Nephron progenitor cell (in vitro differentiated cells): Measurements from ENCODE around the gene LMF2.
A peak's percentile ranks its signal among the peaks of the same experiment; 100 is the strongest.

Source experiments
- DNase-seq: peaks from one replicate; pipeline ENCODE4 v3.0.0; 2021
- H3K27ac Mint-ChIP-seq: 2 replicates; pipeline ENCODE4 v1.8.0; 2021; ENCODE audit warnings: mild to moderate bottlenecking, moderate library complexity, mixed read lengths
- H3K27me3 Mint-ChIP-seq: 2 replicates; pipeline ENCODE4 v1.8.0; 2021; ENCODE audit warnings: mild to moderate bottlenecking, low read depth, mixed read lengths; ENCODE audit not compliant: poor library complexity
- H3K36me3 Mint-ChIP-seq: 2 replicates; pipeline ENCODE4 v1.8.0; 2021; ENCODE audit warnings: low read depth, mixed read lengths
- H3K4me1 Mint-ChIP-seq: 2 replicates; pipeline ENCODE4 v1.8.0; 2021; ENCODE audit warnings: mixed read lengths
- H3K4me3 Mint-ChIP-seq: 2 replicates; pipeline ENCODE4 v1.8.0; 2021; ENCODE audit warnings: mild to moderate bottlenecking, moderate library complexity, mixed read lengths
- H3K9me3 Mint-ChIP-seq: 2 replicates; pipeline ENCODE4 v1.8.0; 2021; ENCODE audit warnings: mild to moderate bottlenecking, moderate library complexity, mixed read lengths
- TF ChIP-seq, protein P1 (sequence below): fragments of 200-600 bp; sonication (generic); IDR thresholded peaks from 2 replicates; pipeline ENCODE4 v1.5.0; 2021; ENCODE audit warnings: antibody characterized with exemption

The LMF2 gene

DNA sequence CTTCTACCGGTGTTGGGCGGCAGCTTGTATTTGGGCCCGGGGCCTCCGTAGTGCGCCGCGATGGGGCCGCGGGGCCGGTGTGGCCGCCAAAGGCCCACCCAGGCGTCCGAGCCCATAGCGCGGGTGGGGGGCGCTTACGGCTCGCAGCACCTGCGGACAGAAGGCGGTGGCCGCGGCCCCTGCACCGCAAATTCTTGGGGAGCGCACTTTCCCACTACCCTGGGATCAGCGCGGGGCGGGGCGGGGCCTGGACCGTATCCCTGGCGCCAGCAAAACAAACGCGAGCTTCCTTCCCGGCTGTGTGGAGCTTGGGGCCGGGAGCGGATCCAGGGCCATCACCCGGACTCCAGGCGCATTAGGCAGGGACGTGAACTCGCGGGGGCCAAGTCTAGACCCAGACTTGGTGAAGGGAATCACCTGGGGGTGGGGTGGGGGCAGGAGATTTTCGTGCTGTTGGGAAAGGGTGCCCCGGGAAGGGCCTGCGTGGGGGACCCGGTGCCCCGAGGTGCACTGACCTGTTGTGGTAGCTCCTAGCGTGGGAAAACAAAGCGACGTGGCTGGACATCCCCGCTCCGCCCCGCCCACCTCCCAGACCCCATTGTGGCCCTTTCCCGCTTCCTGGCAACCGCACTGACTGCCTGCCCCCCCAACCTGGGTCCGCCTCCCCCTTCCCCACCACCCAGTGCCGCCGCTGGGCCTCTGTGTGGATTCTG lies 24.6 kb upstream of the LMF2 start:
- peak overlapping the region; percentile 65 for H3K4me3 Mint-ChIP-seq
- H3K27me3 Mint-ChIP-seq: peaks cover 55% of the 10 kb centered on the region
- H3K36me3 Mint-ChIP-seq: peaks cover 8% of the 10 kb centered on the region
- TF ChIP-seq, protein P1, sequence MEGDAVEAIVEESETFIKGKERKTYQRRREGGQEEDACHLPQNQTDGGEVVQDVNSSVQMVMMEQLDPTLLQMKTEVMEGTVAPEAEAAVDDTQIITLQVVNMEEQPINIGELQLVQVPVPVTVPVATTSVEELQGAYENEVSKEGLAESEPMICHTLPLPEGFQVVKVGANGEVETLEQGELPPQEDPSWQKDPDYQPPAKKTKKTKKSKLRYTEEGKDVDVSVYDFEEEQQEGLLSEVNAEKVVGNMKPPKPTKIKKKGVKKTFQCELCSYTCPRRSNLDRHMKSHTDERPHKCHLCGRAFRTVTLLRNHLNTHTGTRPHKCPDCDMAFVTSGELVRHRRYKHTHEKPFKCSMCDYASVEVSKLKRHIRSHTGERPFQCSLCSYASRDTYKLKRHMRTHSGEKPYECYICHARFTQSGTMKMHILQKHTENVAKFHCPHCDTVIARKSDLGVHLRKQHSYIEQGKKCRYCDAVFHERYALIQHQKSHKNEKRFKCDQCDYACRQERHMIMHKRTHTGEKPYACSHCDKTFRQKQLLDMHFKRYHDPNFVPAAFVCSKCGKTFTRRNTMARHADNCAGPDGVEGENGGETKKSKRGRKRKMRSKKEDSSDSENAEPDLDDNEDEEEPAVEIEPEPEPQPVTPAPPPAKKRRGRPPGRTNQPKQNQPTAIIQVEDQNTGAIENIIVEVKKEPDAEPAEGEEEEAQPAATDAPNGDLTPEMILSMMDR: no peak
- peaks cover 33% of the 10 kb centered on the region for H3K4me1 Mint-ChIP-seq
- H3K27ac Mint-ChIP-seq: no peak overlapping the region
- H3K9me3 Mint-ChIP-seq: no peaks in the 10 kb centered on the region
- DNase-seq: peak; percentile 74

DNA sequence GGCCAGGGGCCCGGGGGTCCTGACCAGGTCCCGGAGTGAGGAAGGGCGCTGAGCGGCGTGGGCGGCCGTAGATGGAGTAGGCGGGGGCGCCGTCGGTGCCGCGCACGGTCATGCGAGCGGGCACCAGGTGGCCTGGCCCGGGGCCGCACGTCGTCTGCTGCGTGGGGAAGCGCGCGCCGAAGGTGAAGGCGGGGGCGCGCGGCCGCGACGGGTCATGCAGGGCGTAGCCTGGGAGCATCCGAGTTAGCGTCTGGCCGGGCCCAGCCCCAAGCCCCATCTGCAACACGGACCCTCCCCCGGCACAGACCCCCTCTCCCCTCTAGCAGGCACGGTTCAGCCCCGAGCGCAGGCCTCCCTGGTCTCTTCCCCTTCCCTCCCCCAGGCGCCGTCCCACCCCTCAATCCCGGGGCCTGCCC lies 24.1 kb upstream of the LMF2 start:
- peaks cover 8% of the 10 kb centered on the region for H3K36me3 Mint-ChIP-seq
- peaks cover 52% of the 10 kb centered on the region for H3K27me3 Mint-ChIP-seq
- no peaks in the 10 kb centered on the region for H3K9me3 Mint-ChIP-seq
- peaks cover 39% of the 10 kb centered on the region for H3K4me1 Mint-ChIP-seq
- TF ChIP-seq, protein P1: no peak
- no peak overlapping the region for H3K27ac Mint-ChIP-seq
- peak; percentile 43 for DNase-seq
- peak overlapping the region; percentile 70 for H3K4me3 Mint-ChIP-seq

DNA sequence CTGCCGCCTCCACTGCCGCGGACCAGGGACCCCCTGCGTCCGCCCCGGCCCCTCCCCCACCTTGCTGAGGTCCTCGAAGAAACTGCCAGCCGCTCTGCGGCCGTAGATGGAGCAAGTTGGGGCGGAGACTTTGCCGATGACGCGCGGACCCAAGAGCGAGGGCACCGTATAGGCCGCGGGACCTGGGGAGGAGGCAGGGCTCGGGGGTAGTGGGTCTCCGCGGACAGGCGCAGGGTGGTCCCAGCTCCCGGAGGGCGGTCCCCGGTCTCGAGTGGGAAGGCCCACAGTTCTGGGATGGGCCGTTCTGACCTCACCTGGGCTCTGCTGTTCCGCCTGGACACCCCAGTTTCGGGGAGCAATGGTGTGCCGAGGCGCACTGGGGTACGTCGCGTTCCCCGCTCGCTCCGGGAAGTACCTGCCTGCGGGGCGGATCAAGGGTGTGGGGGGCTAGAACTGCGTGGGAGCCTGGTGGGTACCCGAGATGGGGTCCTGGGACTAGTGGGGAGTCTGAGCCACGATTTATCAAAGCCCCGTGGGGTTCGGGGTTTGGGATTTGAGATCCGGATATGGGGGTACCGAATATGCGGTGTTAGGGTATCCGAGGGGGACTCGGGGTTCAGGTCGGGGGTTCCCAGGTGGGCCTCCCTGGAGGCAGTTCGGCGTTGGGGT lies 23.5 kb upstream of the LMF2 start:
- Mint-ChIP-seq H3K27me3 (peaks cover 52% of the 10 kb centered on the region), H3K27ac (no peak overlapping the region), H3K9me3 (no peaks in the 10 kb centered on the region), H3K36me3 (peaks cover 8% of the 10 kb centered on the region), H3K4me1 (peaks cover 39% of the 10 kb centered on the region), H3K4me3 (peak overlapping the region; percentile 70)
- DNase-seq: peak; percentile 70
- TF ChIP-seq, protein P1: no peak

DNA sequence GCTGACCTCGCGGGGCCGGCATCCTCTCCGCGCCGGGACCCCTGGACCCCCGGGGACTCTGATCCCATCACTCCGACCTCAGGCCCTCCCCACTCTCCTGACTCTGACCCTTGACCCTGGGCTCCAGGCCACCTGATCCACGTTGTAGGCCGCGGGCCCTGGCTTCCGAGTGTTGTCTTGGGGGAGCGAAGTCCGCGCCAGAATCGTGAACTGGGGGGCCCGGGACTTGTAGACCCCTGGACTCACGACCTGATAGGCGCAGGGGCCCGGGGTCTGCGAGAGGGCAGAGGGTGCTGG lies 23.0 kb upstream of the LMF2 start:
- peak overlapping the region; percentile 61 for H3K4me3 Mint-ChIP-seq
- TF ChIP-seq, protein P1: no peak
- H3K9me3 Mint-ChIP-seq: no peaks in the 10 kb centered on the region
- no peak overlapping the region for H3K27ac Mint-ChIP-seq
- H3K4me1 Mint-ChIP-seq: peaks cover 39% of the 10 kb centered on the region
- peaks cover 52% of the 10 kb centered on the region for H3K27me3 Mint-ChIP-seq
- no peak for DNase-seq
- peaks cover 8% of the 10 kb centered on the region for H3K36me3 Mint-ChIP-seq

DNA sequence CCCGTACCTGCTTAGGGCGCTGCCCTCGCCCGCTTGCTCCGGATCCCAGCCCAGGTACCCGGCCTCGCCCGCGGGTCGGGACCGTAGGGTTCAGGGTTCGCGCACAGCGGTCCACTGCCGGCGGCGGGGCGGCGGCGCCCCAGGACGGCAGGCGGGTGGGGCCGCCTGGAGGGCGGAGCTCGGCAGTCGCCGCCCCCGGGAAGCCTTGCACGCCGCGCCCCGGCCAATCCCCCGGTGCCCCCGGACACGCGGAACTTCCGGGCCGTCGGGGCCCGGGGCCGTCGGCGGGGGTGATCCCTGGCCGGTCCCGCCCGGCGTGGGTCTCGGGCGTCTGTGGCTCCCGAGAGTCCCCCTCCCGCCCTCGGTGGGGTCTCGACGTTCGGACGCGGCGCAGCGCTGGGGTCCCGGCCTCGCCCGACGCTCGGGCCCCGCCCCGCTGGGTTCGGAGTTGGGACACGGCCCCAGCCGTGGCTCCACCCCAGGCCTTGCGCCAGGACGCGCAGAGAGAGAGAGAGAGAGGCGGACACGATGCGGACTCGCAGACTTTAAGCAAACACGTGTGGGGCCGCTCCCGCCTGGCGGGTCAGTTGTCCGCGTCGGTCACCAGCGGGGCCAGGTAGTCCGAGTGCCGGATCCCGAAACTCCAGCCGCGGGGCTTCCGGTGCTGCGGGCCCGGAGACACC lies 22.5 kb upstream of the LMF2 start, which contains the start of gene TYMP:
TSS of gene TYMP (minus strand) at position 116 of the 683 bp plus-strand sequence. CDS start 303 bp downstream, outside the sequence.
- DNase-seq: peak; percentile 42
- Mint-ChIP-seq H3K9me3 (no peaks in the 10 kb centered on the region), H3K27ac (no peak within 1 kb of the TSS), H3K4me1 (peaks cover 39% of the 10 kb centered on the region), H3K36me3 (peaks cover 8% of the 10 kb centered on the region), H3K27me3 (peaks cover 52% of the 10 kb centered on the region), H3K4me3 (peak within 1 kb of the TSS; percentile 70)
- TF ChIP-seq, protein P1: no peak
